ENCODE data around the gene TNFAIP2.

GRCh38 chr14:103095210-103095778 is 28.0 kb upstream of the TNFAIP2 start:
- no peak for TF ChIP-seq CTCF (IDR thresholded peaks at IDR 0.05)
- no peak for TF ChIP-seq POLR2AphosphoS5 (IDR thresholded peaks at IDR 0.05; ENCODE audit: insufficient read depth in 1 of 2, low read depth in 1 of 2)
